Mesenchymal stem cell (in vitro differentiated cells and primary cell): Measurements from ENCODE around the gene UBTD1.
"Not testable (repeated sequence)": the region's sequence is repeated elsewhere in the genome, so short reads cannot be mapped to it uniquely, and the experiment has no call there.

Experiments
- DNase-seq: peaks from one replicate; pipeline ENCODE4 v3.0.0-alpha.2; 2013
- H2AFZ ChIP-seq: one replicate; pipeline ENCODE4 v1.6.1; 2013; ENCODE audit warnings: low read depth, mild to moderate bottlenecking, control low read depth, inconsistent platforms, low read length, moderate library complexity
- H2AK5ac ChIP-seq: 2 replicates; pipeline ENCODE4 v1.6.1; 2013; ENCODE audit warnings: low read length, moderate library complexity, mild to moderate bottlenecking, inconsistent platforms; ENCODE audit not compliant: severe bottlenecking
- H2BK120ac ChIP-seq: one replicate; pipeline ENCODE4 v1.6.1; 2013; ENCODE audit warnings: low read depth, mild to moderate bottlenecking, inconsistent platforms, low read length, moderate library complexity
- H2BK12ac ChIP-seq, 2 experiments: one replicate each; pipeline ENCODE4 v1.6.1; 2013; ENCODE audit warnings: inconsistent platforms in 2 of 2, low read length in 2 of 2, mild to moderate bottlenecking in 2 of 2, moderate library complexity in 2 of 2, control low read depth in 1 of 2
- H2BK15ac ChIP-seq: one replicate; pipeline ENCODE4 v1.6.1; 2013; ENCODE audit warnings: mild to moderate bottlenecking, low read depth, inconsistent platforms; ENCODE audit not compliant: poor library complexity, severe bottlenecking
- H2BK5ac ChIP-seq: 2 replicates; pipeline ENCODE4 v1.6.1; 2013; ENCODE audit warnings: low read depth, mild to moderate bottlenecking, low read length, control low read depth, inconsistent platforms; ENCODE audit not compliant: poor library complexity, severe bottlenecking
- H3K14ac ChIP-seq, 2 experiments: one replicate each; pipeline ENCODE4 v1.6.1; 2013; ENCODE audit warnings: inconsistent platforms in 2 of 2, low read length in 2 of 2, control low read depth in 1 of 2, mild to moderate bottlenecking in 1 of 2, moderate library complexity in 1 of 2
- H3K18ac ChIP-seq, 2 experiments: one replicate each; pipeline ENCODE4 v1.6.1; 2013; ENCODE audit warnings: inconsistent platforms in 2 of 2, low read length in 2 of 2, control low read depth in 1 of 2, low read depth in 1 of 2, mild to moderate bottlenecking in 1 of 2
- H3K23ac ChIP-seq, 2 experiments: one replicate each; pipeline ENCODE4 v1.6.1; 2013; ENCODE audit warnings: inconsistent platforms in 2 of 2, low read length in 2 of 2, mild to moderate bottlenecking in 2 of 2, moderate library complexity in 2 of 2, control low read depth in 1 of 2
- H3K27ac ChIP-seq: 2 replicates; pipeline ENCODE4 v1.5.1; 2013; ENCODE audit warnings: mild to moderate bottlenecking, moderate library complexity, low read length, control low read depth, inconsistent platforms; ENCODE audit not compliant: poor library complexity, severe bottlenecking
- H3K27me3 ChIP-seq, 2 experiments: 2 replicates each; pipeline versions ENCODE4 v1.6.1 to v1.7.0; 2013; ENCODE audit warnings: low read length in 2 of 2, mild to moderate bottlenecking in 2 of 2, moderate library complexity in 2 of 2, control low read depth in 1 of 2, inconsistent platforms in 1 of 2; ENCODE audit not compliant: control insufficient read depth in 1 of 2, insufficient read depth in 1 of 2
- H3K36me3 ChIP-seq, 2 experiments: 2 replicates each; pipeline versions ENCODE4 v1.6.1 to v1.7.0; 2013; ENCODE audit warnings: low read length in 2 of 2, control low read depth in 1 of 2, inconsistent platforms in 1 of 2, low read depth in 1 of 2, mild to moderate bottlenecking in 1 of 2; ENCODE audit not compliant: insufficient read depth in 2 of 2, control insufficient read depth in 1 of 2
- H3K4ac ChIP-seq, 2 experiments: one replicate each; pipeline ENCODE4 v1.6.1; 2013; ENCODE audit warnings: inconsistent platforms in 2 of 2, low read length in 2 of 2, mild to moderate bottlenecking in 2 of 2, moderate library complexity in 2 of 2, control low read depth in 1 of 2, low read depth in 1 of 2
- H3K4me1 ChIP-seq: 2 replicates; pipeline ENCODE4 v1.6.1; 2013; ENCODE audit warnings: low read depth, low read length, control low read depth; ENCODE audit not compliant: control insufficient read depth, insufficient read depth
- H3K4me2 ChIP-seq: 2 replicates; pipeline ENCODE4 v1.6.1; 2013; ENCODE audit warnings: low read length, mild to moderate bottlenecking, inconsistent platforms; ENCODE audit not compliant: poor library complexity, severe bottlenecking
- H3K4me3 ChIP-seq, 2 experiments: 2 replicates each; pipeline versions ENCODE4 v1.5.1 to v1.7.0; 2013; ENCODE audit warnings: low read length in 2 of 2, mild to moderate bottlenecking in 2 of 2, control low read depth in 1 of 2, low read depth in 1 of 2; ENCODE audit not compliant: insufficient read depth in 1 of 2
- H3K79me1 ChIP-seq: replicated peaks from 2 replicates; pipeline ENCODE4 v1.6.1; 2013; ENCODE audit warnings: mild to moderate bottlenecking, control low read depth, low read length, inconsistent platforms; ENCODE audit not compliant: poor library complexity, severe bottlenecking
- H3K9ac ChIP-seq: 2 replicates; pipeline ENCODE4 v1.7.0; 2013; ENCODE audit warnings: mild to moderate bottlenecking, low read length, moderate library complexity
- H3K9me3 ChIP-seq: 2 replicates; pipeline ENCODE4 v1.7.0; 2013; ENCODE audit warnings: mild to moderate bottlenecking, low read length; ENCODE audit not compliant: control insufficient read depth
- H4K8ac ChIP-seq: one replicate; pipeline ENCODE4 v1.6.1; 2013; ENCODE audit warnings: inconsistent platforms, mild to moderate bottlenecking, low read length, moderate library complexity
- H4K91ac ChIP-seq: one replicate; pipeline ENCODE4 v1.6.1; 2013; ENCODE audit warnings: mild to moderate bottlenecking, low read length, inconsistent platforms
- WGBS: methylation state at CpG from one replicate; pipeline ENCODE4 v1.1.7; 2013; ENCODE audit warnings: mixed read lengths; 5-methylcytosine and 5-hydroxymethylcytosine counted together

UBTD1 gene

DNA sequence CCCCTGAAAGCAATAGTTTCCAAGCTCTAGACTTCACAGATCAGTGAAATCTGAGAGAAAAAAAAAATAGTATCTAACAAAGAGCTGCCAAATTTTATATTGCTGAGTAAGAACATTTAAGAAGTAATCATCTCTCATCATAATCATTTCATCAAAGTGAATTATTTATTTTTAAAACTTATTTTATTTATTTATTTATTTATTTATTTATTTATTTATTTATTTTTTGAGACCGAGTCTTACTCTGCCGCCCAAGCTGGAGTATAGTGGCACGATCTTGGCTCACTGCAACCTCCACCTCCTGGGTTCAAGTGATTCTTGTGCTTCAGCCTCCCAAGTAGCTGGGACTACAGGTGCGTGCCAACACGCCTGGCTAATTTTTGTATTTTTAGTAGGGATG lies 77.8 kb downstream of the UBTD1 start:
- not testable (repeated sequence) for H3K9ac ChIP-seq, DNase-seq, H2BK15ac ChIP-seq, H2AFZ ChIP-seq, H4K91ac ChIP-seq, H3K36me3 ChIP-seq, H3K4me3 ChIP-seq, H3K27me3 ChIP-seq, H3K79me1 ChIP-seq, H3K23ac ChIP-seq, H4K8ac ChIP-seq, H3K9me3 ChIP-seq, H3K4me2 ChIP-seq, H2AK5ac ChIP-seq, H3K27ac ChIP-seq, H3K14ac ChIP-seq, H2BK120ac ChIP-seq, H3K18ac ChIP-seq, H2BK5ac ChIP-seq, H3K4ac ChIP-seq, H2BK12ac ChIP-seq
- WGBS = 50% methylated on average over 5 of the region's 5 CpGs
- peaks cover 40% of the 10 kb centered on the region for H3K4me1 ChIP-seq

DNA sequence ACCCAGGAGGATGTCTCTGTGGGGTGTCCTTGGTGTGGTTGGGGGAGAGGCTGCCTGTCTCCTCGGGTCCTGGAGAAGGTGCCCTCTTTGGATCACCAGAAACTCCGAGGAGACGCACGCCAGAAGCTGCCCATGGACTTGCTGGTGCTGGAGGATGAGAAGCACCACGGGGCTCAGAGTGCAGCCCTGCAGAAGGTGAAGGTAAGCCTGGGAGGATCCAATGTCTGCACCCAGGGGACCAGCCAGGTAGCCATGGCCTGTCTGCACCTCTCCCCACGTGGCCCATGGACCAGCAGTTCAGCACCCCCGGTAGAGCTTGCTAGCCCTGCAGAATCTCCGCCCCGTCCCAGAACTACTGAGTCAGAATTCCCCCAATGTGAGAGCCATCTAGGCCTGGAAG lies 79.0 kb downstream of the UBTD1 start:
- peaks cover 32% of the 10 kb centered on the region for H3K4me1 ChIP-seq
- 82% methylated on average over 9 of the region's 9 CpGs for WGBS

DNA sequence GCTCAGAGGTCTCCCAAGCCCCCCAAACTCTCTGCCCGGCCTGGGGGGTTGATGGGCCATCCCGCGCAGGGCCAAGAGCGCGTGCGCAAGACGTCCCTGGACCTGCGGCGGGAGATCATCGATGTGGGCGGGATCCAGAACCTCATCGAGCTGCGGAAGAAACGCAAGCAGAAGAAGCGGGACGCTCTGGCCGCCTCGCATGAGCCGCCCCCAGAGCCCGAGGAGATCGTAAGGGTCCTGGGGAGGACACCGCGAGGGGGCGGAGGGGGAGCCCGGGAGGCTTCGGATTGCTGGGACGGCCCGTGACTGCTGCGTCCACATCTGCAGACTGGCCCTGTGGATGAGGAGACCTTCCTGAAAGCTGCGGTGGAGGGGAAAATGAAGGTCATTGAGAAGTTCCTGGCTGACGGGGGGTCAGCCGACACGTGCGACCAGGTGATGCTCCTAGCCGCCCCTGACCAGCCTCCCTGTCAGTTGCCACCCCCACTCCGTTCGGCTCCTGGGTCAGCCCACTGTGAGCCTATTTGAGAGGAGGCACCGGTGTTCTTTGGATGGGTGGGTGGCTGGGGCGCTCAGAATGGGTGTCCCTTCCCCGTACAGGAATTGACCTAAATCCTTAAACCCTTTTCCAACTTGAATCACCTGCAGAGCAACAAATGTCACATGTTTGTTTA lies 79.6 kb downstream of the UBTD1 start:
- Histone ChIP-seq H3K4me1 (peaks cover 26% of the 10 kb centered on the region), H3K18ac (no peak overlapping the region)

More for the DNA sequence above, 79.0 kb downstream of the UBTD1 start:
- no peak overlapping the region for H3K27ac ChIP-seq
- H4K8ac ChIP-seq = no peak overlapping the region
- H2AFZ ChIP-seq = no peak overlapping the region
- no peaks in the 10 kb centered on the region for H3K27me3 ChIP-seq
- no peak overlapping the region for H2BK120ac ChIP-seq
- no peak overlapping the region for H2BK12ac ChIP-seq
- H3K79me1 ChIP-seq = no peaks in the 10 kb centered on the region
- no peak for DNase-seq
- no peak overlapping the region for H3K4me3 ChIP-seq
- no peak overlapping the region for H2BK15ac ChIP-seq
- no peak overlapping the region for H3K9ac ChIP-seq
- H3K9me3 ChIP-seq = no peaks in the 10 kb centered on the region
- no peak overlapping the region for H4K91ac ChIP-seq
- H2BK5ac ChIP-seq = no peak overlapping the region
- H3K36me3 ChIP-seq = peaks cover 0 to 6% of the 10 kb centered on the region in 2 experiments
- H3K23ac ChIP-seq = no peak overlapping the region
- H2AK5ac ChIP-seq = peak overlapping the region; percentile 36
- H3K14ac ChIP-seq = no peak overlapping the region
- no peak overlapping the region for H3K18ac ChIP-seq
- no peak overlapping the region for H3K4ac ChIP-seq
- no peak overlapping the region for H3K4me2 ChIP-seq

DNA sequence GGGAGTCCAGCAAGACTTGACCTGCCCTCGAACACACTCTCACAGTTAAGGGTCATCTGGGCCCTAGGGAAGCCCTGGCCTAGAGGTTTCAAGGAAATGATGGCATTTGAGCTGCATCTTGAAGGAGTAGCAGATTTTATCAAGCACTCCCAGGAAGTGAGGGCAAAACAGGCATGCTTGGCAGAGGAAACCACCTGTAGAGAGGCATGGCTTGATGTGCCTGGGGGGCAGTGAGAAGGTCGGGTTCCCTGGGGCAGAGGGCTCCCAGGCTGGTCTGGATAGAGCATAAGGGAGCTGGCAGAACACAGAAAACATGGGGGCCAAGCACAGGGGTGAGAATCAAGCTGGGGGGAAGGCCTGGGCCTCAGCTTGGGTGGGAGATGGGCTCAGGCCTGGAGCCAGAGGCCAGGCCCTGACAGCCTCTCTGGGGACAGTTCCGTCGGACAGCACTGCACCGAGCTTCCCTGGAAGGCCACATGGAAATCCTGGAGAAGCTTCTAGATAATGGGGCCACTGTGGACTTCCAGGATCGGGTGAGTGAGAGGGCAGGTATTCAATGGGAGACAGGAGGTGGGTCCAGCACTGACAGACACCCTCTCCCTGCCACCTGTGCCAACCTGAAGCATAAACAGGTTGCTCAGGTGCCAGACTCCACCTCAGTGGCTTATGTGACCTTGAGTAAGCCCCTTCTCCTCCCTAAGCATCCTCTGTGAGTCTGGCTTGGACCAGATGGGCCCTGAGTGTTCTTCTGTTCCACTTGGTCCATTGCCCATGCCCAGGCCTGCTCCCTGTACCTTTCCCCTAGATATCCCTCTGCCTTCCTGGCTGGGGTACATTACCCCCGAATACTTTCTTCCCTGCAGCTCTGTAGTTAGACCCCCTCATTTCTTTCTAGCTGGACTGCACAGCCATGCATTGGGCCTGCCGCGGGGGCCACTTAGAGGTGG lies 82.0 kb downstream of the UBTD1 start:
- H2BK12ac ChIP-seq = no peak overlapping the region

More for the DNA sequence above, 79.6 kb downstream of the UBTD1 start:
- no peak overlapping the region for H2BK12ac ChIP-seq
- peak overlapping the region in 1 of 2 experiments; percentile 61 for H3K4me3 ChIP-seq
- no peak overlapping the region for H3K14ac ChIP-seq
- 96% methylated on average over 35 of the region's 40 CpGs for WGBS
- H2BK15ac ChIP-seq = no peak overlapping the region
- no peak overlapping the region for H2BK5ac ChIP-seq
- H3K9ac ChIP-seq = peak overlapping the region; percentile 43
- H2BK120ac ChIP-seq = no peak overlapping the region
- no peak overlapping the region for H2AK5ac ChIP-seq
- H4K8ac ChIP-seq = no peak overlapping the region
- H3K4ac ChIP-seq = no peak overlapping the region
- peaks cover 0 to 6% of the 10 kb centered on the region in 2 experiments for H3K36me3 ChIP-seq
- no peaks in the 10 kb centered on the region for H3K27me3 ChIP-seq
- no peak for DNase-seq
- H3K9me3 ChIP-seq = no peaks in the 10 kb centered on the region
- H3K27ac ChIP-seq = no peak overlapping the region
- no peak overlapping the region for H4K91ac ChIP-seq
- H2AFZ ChIP-seq = no peak overlapping the region
- H3K23ac ChIP-seq = no peak overlapping the region
- no peaks in the 10 kb centered on the region for H3K79me1 ChIP-seq
- H3K4me2 ChIP-seq = no peak overlapping the region

More for the DNA sequence above, 82.0 kb downstream of the UBTD1 start:
- Histone ChIP-seq H3K4me1 (peaks cover 28% of the 10 kb centered on the region), H3K79me1 (peaks cover 1% of the 10 kb centered on the region), H3K4ac (no peak overlapping the region), H3K9ac (no peak overlapping the region), H4K8ac (no peak overlapping the region), H3K4me3 (no peak overlapping the region), H2AFZ (no peak overlapping the region), H4K91ac (no peak overlapping the region), H3K36me3 (peaks cover 0 to 6% of the 10 kb centered on the region in 2 experiments), H3K27me3 (no peaks in the 10 kb centered on the region), H2BK15ac (no peak overlapping the region), H3K27ac (no peak overlapping the region), H2BK120ac (no peak overlapping the region), H2BK5ac (no peak overlapping the region), H3K9me3 (no peaks in the 10 kb centered on the region), H3K23ac (no peak overlapping the region), H3K18ac (no peak overlapping the region), H3K4me2 (no peak overlapping the region), H2AK5ac (peak overlapping the region; percentile 8), H3K14ac (no peak overlapping the region)
- DNase-seq = no peak
- 96% methylated on average over 7 of the region's 9 CpGs for WGBS
